GM12865 (cell line): ENCODE results near the gene CNN2.

Experiments used
- DNase-seq: peaks from one replicate; pipeline ENCODE4 v3.0.0; 2010; ENCODE audit warnings: low read depth
- H3K4me3 ChIP-seq: 2 replicates; pipeline ENCODE4 v1.5.1; 2011; ENCODE audit warnings: mild to moderate bottlenecking, low read depth, low read length, control low read depth
- CTCF ChIP-seq: IDR thresholded peaks from 2 replicates; pipeline ENCODE4 v1.5.1; 2011; ENCODE audit warnings: low read length, control low read depth, low read depth, inconsistent platforms; ENCODE audit not compliant: insufficient read depth; ENCODE audit errors: missing control alignments

CNN2 gene

DNA sequence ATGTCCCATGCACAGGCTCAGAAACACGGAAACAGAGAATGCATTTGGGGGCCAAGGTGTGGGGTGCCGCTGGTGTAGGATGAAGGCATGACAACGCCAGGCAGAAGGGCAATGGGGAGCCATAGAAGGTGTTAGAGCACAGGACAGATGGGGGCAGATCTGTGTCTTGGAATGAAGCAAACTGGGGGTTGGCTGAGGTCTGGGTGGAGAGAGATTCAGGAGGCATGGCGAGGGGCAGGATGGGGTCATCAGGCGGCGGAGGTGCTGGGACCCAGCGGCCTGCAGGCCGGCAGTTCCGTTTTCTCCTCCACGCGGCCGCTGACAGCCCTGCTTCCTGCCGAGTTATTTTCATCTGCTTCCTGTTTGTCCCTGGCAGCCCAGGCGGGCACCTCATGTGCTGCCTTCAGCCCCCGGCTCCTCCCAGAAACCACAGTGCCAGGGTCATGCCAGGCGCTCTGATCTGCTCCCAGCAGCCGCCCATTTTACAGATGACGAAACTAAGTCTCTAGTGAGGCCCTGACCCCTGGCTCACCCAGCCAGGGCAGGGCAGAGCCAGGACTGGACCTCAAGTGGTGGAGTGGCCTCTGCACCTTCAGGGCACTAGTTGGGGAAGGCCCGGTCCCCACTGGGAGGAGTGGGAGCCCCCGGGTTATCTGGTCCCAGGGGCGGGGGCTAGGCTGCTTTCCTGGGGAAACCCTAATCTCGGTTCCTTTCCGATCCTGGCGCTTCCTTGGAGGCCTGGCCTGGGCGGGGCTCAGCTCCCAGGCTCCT lies 42.8 kb downstream of the CNN2 start:
- peak overlapping the region; percentile 61 for H3K4me3 ChIP-seq
- DNase-seq = peak; percentile 83
- TF ChIP-seq CTCF = no peak

DNA sequence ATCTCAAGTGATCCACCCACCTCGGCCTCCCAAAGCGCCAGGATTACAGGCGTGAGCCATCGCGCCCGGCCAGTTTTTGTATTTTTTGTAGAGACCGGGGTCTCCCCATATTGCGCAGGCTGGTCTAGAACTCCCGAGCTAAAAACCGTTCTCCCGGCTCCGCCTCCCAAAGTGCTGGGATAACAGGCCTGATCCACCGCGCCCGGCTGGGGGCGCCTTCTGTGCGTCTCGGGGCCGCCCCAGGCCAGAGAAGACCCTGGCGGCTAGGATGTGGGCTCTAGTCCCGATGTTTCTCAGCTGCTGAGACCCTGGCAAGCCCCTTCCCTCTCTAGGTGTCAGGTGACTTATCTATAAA lies 44.1 kb downstream of the CNN2 start:
- no peak for DNase-seq
- TF ChIP-seq CTCF = no peak
- H3K4me3 ChIP-seq = no peak overlapping the region

GRCh38 chr19:1070931-1071791 lies 44.8 kb downstream of the CNN2 start:
- DNase-seq = no peak
- H3K4me3 ChIP-seq = no peak overlapping the region
- TF ChIP-seq CTCF = no peak

DNA sequence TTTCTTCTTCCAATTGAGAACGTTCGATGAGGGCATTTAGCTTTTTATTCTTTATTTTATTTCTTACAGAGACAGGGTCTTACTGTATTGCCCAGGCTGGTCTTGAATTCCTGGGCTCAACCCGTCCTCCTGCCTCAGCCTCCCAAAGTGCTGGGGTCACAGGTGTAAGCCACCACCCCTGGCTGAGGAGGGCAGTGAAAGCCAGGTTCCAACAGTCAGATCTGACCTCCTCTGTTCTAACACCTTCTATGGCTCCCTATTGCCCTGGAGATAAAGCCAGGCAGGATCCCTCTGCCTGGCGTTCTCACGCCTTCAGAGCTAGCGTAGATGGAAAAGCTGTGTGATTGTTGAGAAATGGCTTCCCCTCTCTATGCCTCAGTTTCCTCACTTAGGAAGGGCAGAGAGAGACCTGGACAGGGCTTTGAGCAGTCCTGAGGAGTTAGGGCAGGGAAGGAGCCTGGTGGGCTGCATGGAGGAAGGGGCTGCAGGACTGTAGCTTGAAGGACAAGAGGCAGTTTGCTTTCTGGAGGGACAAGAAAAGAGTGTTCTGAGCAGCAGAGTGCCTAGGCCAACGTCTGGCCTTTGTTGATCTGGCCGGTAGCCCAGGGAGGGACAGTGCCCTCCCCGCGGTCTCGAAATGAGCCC lies 46.1 kb downstream of the CNN2 start:
- no peak overlapping the region for H3K4me3 ChIP-seq
- no peak for TF ChIP-seq CTCF
- DNase-seq = no peak

GRCh38 chr19:1073063-1073955 lies 46.9 kb downstream of the CNN2 start:
- H3K4me3 ChIP-seq = no peak overlapping the region
- TF ChIP-seq CTCF = no peak
- no peak for DNase-seq

- H3K4me3 ChIP-seq = 0 out of 2 replicates have a peak overlapping the region, but pooled peaks have one; percentile 10
- TF ChIP-seq CTCF = no peak
- no peak for DNase-seq
These were observed 47.6 kb downstream of the CNN2 start for GRCh38 chr19:1073956-1074517.
